ENCODE data around the gene LDB3.
"Not testable (repeated sequence)": the region's sequence is repeated elsewhere in the genome, so short reads cannot be mapped to it uniquely, and the experiment has no call there.

LDB3 gene

GRCh38 chr10:86644152-86644793, 24.0 kb upstream of the LDB3 start:
- no peak for TF ChIP-seq CTCF (IDR thresholded peaks at IDR 0.05)
- H3K4me3 ChIP-seq (ENCODE audit: low read depth, low read length) = no peak overlapping the region

GRCh38 chr10:86644794-86645445, 23.4 kb upstream of the LDB3 start:
- Histone ChIP-seq H3K4me1 (peaks cover 6% of the 10 kb centered on the region), H3K27ac (no peak overlapping the region), H3K9ac (no peak overlapping the region), H3K36me3 (ENCODE audit: control insufficient read depth, insufficient read depth, low read length) (no peaks in the 10 kb centered on the region), H3K4me3 (ENCODE audit: low read depth, low read length) (no peak overlapping the region), H3K27me3 (ENCODE audit: control insufficient read depth, insufficient read depth, low read length) (no peaks in the 10 kb centered on the region), H2AFZ (no peak overlapping the region), H3K79me2 (no peaks in the 10 kb centered on the region), H3K4me2 (ENCODE audit: low read length) (no peak overlapping the region), H3K9me3 (ENCODE audit: control insufficient read depth, low read length) (no peaks in the 10 kb centered on the region)
- TF ChIP-seq CTCF (IDR thresholded peaks at IDR 0.05) = no peak

More at GRCh38 chr10:86644152-86644793, 24.0 kb upstream of the LDB3 start:
- H3K27ac ChIP-seq = no peak overlapping the region
- H3K9me3 ChIP-seq (ENCODE audit: control insufficient read depth, low read length) = no peaks in the 10 kb centered on the region
- H3K27me3 ChIP-seq (ENCODE audit: control insufficient read depth, insufficient read depth, low read length) = no peaks in the 10 kb centered on the region
- no peak overlapping the region for H2AFZ ChIP-seq
- no peaks in the 10 kb centered on the region for H3K79me2 ChIP-seq
- H3K4me1 ChIP-seq = peaks cover 6% of the 10 kb centered on the region
- H3K36me3 ChIP-seq (ENCODE audit: control insufficient read depth, insufficient read depth, low read length) = no peaks in the 10 kb centered on the region
- no peak overlapping the region for H3K9ac ChIP-seq
- no peak overlapping the region for H3K4me2 ChIP-seq (ENCODE audit: low read length)

GRCh38 chr10:86645621-86646165, 22.6 kb upstream of the LDB3 start:
- H3K9me3 ChIP-seq (ENCODE audit: control insufficient read depth, low read length); H3K27me3 ChIP-seq (ENCODE audit: control insufficient read depth, insufficient read depth, low read length); H2AFZ ChIP-seq; H3K36me3 ChIP-seq (ENCODE audit: control insufficient read depth, insufficient read depth, low read length); H3K4me1 ChIP-seq; H3K27ac ChIP-seq; H3K79me2 ChIP-seq; H3K9ac ChIP-seq; H3K4me2 ChIP-seq (ENCODE audit: low read length); H3K4me3 ChIP-seq (ENCODE audit: low read depth, low read length): not testable (repeated sequence)

GRCh38 chr10:86646532-86646931, 21.8 kb upstream of the LDB3 start:
- H3K9ac ChIP-seq = no peak overlapping the region
- H3K27me3 ChIP-seq (ENCODE audit: control insufficient read depth, insufficient read depth, low read length) = no peaks in the 10 kb centered on the region
- H3K4me3 ChIP-seq (ENCODE audit: low read depth, low read length) = no peak overlapping the region
- H3K36me3 ChIP-seq (ENCODE audit: control insufficient read depth, insufficient read depth, low read length) = no peaks in the 10 kb centered on the region
- H3K27ac ChIP-seq = no peak overlapping the region
- H3K9me3 ChIP-seq (ENCODE audit: control insufficient read depth, low read length) = no peaks in the 10 kb centered on the region
- H3K79me2 ChIP-seq = no peaks in the 10 kb centered on the region
- no peak overlapping the region for H3K4me2 ChIP-seq (ENCODE audit: low read length)
- H2AFZ ChIP-seq = no peak overlapping the region
- H3K4me1 ChIP-seq = peaks cover 6% of the 10 kb centered on the region
- TF ChIP-seq CTCF (IDR thresholded peaks at IDR 0.05) = no peak

- H3K4me2 ChIP-seq (ENCODE audit: low read length) = no peak overlapping the region
- H3K27ac ChIP-seq = no peak overlapping the region
- H3K79me2 ChIP-seq = no peaks in the 10 kb centered on the region
- H2AFZ ChIP-seq = no peak overlapping the region
- peaks cover 6% of the 10 kb centered on the region for H3K4me1 ChIP-seq
- no peaks in the 10 kb centered on the region for H3K36me3 ChIP-seq (ENCODE audit: control insufficient read depth, insufficient read depth, low read length)
- H3K27me3 ChIP-seq (ENCODE audit: control insufficient read depth, insufficient read depth, low read length) = no peaks in the 10 kb centered on the region
- H3K9me3 ChIP-seq (ENCODE audit: control insufficient read depth, low read length) = no peaks in the 10 kb centered on the region
- no peak overlapping the region for H3K4me3 ChIP-seq (ENCODE audit: low read depth, low read length)
- no peak for TF ChIP-seq CTCF (IDR thresholded peaks at IDR 0.05)
- H3K9ac ChIP-seq = no peak overlapping the region
These were observed 21.4 kb upstream of the LDB3 start for GRCh38 chr10:86646933-86647332.
